B cell (primary cell): ENCODE measurements around the gene GNG3.

Experiments used
- CTCF ChIP-seq: fragments of 200-600 bp; IDR thresholded peaks from one replicate; pipeline ENCODE4 v1.8.0; 2022; ENCODE audit warnings: antibody characterized with exemption, mild to moderate bottlenecking
- EZH2 ChIP-seq: IDR thresholded peaks from 2 replicates; pipeline ENCODE4 v1.6.1; 2012; ENCODE audit warnings: borderline replicate concordance, low read depth, mild to moderate bottlenecking, moderate library complexity, low read length; ENCODE audit not compliant: insufficient read depth, poor library complexity, severe bottlenecking

DNA sequence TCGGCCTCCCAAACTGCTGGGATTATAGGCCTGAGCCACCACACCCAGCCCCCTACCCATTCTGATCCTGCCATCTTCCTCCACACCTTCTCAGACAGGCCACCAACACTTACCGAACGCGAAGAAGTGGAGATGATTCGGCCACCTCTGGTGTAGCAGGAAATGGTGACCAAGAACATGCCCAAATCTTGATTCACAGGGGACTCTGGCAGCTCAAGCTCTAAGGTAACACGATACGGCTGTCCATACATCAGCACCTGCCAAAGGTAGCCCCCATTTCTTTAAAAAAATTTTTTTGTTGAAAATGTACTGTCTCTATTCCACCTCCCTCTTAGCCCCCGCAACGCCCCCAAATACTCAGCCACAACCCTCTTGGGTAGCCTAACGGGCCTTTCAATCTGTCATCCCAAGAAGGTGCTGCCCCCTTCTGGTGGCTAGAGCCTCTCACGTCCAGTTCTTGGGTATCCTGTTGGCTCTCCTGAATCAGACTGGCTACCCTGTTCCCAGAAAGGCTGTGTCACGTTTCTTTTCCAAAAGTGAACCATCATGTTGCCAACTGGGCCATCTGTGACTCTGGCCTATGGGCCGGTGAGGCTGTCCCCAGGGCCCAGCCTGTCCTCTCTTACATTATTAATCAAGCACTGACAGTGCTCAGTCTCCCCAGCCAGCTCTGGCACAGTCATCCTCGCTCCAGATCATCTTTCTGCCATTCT, 12.9 kb upstream of the GNG3 start:
- peak; percentile 87 for TF ChIP-seq CTCF
- no peak for TF ChIP-seq EZH2
